Measurements from ENCODE around the gene RUNX1.

RUNX1 gene

GRCh38 chr21:34834290-34834689, 214.8 kb downstream of the RUNX1 start:
- H3K79me2 ChIP-seq (ENCODE audit: low read length), result peaks cover 69% of the 10 kb centered on the region
- no peak overlapping the region for H3K4me2 ChIP-seq (ENCODE audit: low read length)
- no peaks in the 10 kb centered on the region for H3K4me1 ChIP-seq (ENCODE audit: low read length)
- H3K36me3 ChIP-seq (replicated peaks; ENCODE audit: low read depth, low read length), result peaks cover 81% of the 10 kb centered on the region
- no peak overlapping the region for H3K4me3 ChIP-seq (ENCODE audit: low read length)
- H3K27me3 ChIP-seq (ENCODE audit: low read depth, low read length), result no peaks in the 10 kb centered on the region
- H4K20me1 ChIP-seq (ENCODE audit: insufficient read depth, low read length), result peaks cover 78% of the 10 kb centered on the region
- no peak overlapping the region for H2AFZ ChIP-seq (ENCODE audit: low read depth, low read length)
- H3K27ac ChIP-seq (ENCODE audit: low read length), result no peak overlapping the region
- H3K9ac ChIP-seq (ENCODE audit: low read length), result no peak overlapping the region
- no peak for TF ChIP-seq EZH2phosphoT487 (IDR thresholded peaks at IDR 0.05; ENCODE audit: low read depth)
- no peak for TF ChIP-seq CTCF (IDR thresholded peaks at IDR 0.05; ENCODE audit: low read depth, low read length)
- no peaks in the 10 kb centered on the region for H3K9me3 ChIP-seq (ENCODE audit: insufficient read depth, low read length)

- Histone ChIP-seq H3K27ac (ENCODE audit: low read length) (no peak overlapping the region), H4K20me1 (ENCODE audit: insufficient read depth, low read length) (peaks cover 72% of the 10 kb centered on the region), H3K4me2 (ENCODE audit: low read length) (no peak overlapping the region), H3K9ac (ENCODE audit: low read length) (no peak overlapping the region), H2AFZ (ENCODE audit: low read depth, low read length) (no peak overlapping the region), H3K4me1 (ENCODE audit: low read length) (no peaks in the 10 kb centered on the region), H3K36me3 (replicated peaks; ENCODE audit: low read depth, low read length) (peaks cover 86% of the 10 kb centered on the region), H3K9me3 (ENCODE audit: insufficient read depth, low read length) (no peaks in the 10 kb centered on the region), H3K4me3 (ENCODE audit: low read length) (no peak overlapping the region), H3K79me2 (ENCODE audit: low read length) (peaks cover 65% of the 10 kb centered on the region), H3K27me3 (ENCODE audit: low read depth, low read length) (no peaks in the 10 kb centered on the region)
- TF ChIP-seq EZH2phosphoT487 (IDR thresholded peaks at IDR 0.05; ENCODE audit: low read depth) (no peak), CTCF (IDR thresholded peaks at IDR 0.05; ENCODE audit: low read depth, low read length) (no peak)
Observed at GRCh38 chr21:34833465-34833864, 215.6 kb downstream of the RUNX1 start.

GRCh38 chr21:34830386-34831170, 218.5 kb downstream of the RUNX1 start:
- H3K4me3 ChIP-seq (ENCODE audit: low read length), result no peak overlapping the region
- H3K4me1 ChIP-seq (ENCODE audit: low read length), result no peaks in the 10 kb centered on the region
- no peaks in the 10 kb centered on the region for H3K27me3 ChIP-seq (ENCODE audit: low read depth, low read length)
- no peak overlapping the region for H3K4me2 ChIP-seq (ENCODE audit: low read length)
- TF ChIP-seq CTCF (IDR thresholded peaks at IDR 0.05; ENCODE audit: low read depth, low read length), result no peak
- no peak for TF ChIP-seq EZH2phosphoT487 (IDR thresholded peaks at IDR 0.05; ENCODE audit: low read depth)
- H3K9ac ChIP-seq (ENCODE audit: low read length), result no peak overlapping the region
- H3K9me3 ChIP-seq (ENCODE audit: insufficient read depth, low read length), result no peaks in the 10 kb centered on the region
- H4K20me1 ChIP-seq (ENCODE audit: insufficient read depth, low read length), result peaks cover 59% of the 10 kb centered on the region
- peaks cover 90% of the 10 kb centered on the region for H3K36me3 ChIP-seq (replicated peaks; ENCODE audit: low read depth, low read length)
- H3K27ac ChIP-seq (ENCODE audit: low read length), result no peak overlapping the region
- no peak overlapping the region for H2AFZ ChIP-seq (ENCODE audit: low read depth, low read length)
- H3K79me2 ChIP-seq (ENCODE audit: low read length), result peaks cover 52% of the 10 kb centered on the region

- Histone ChIP-seq H3K27ac (ENCODE audit: low read length) (no peak overlapping the region), H3K79me2 (ENCODE audit: low read length) (peaks cover 34% of the 10 kb centered on the region), H3K9me3 (ENCODE audit: insufficient read depth, low read length) (no peaks in the 10 kb centered on the region), H2AFZ (ENCODE audit: low read depth, low read length) (no peak overlapping the region), H3K4me3 (ENCODE audit: low read length) (no peak overlapping the region), H4K20me1 (ENCODE audit: insufficient read depth, low read length) (peaks cover 55% of the 10 kb centered on the region), H3K27me3 (ENCODE audit: low read depth, low read length) (no peaks in the 10 kb centered on the region), H3K4me1 (ENCODE audit: low read length) (no peaks in the 10 kb centered on the region), H3K4me2 (ENCODE audit: low read length) (no peak overlapping the region), H3K9ac (ENCODE audit: low read length) (no peak overlapping the region), H3K36me3 (replicated peaks; ENCODE audit: low read depth, low read length) (peaks cover 89% of the 10 kb centered on the region)
- TF ChIP-seq EZH2phosphoT487 (IDR thresholded peaks at IDR 0.05; ENCODE audit: low read depth), result no peak
- no peak for TF ChIP-seq CTCF (IDR thresholded peaks at IDR 0.05; ENCODE audit: low read depth, low read length)
Observed at GRCh38 chr21:34827445-34828235, 221.5 kb downstream of the RUNX1 start.
